Activated T-cell treated with anti-CD3 and anti-CD28 coated beads for 24 hours (primary cell): ENCODE data around the gene FLNA.
A peak's percentile ranks its signal among the peaks of the same experiment; 100 is the strongest.
"Not testable (repeated sequence)": the region's sequence is repeated elsewhere in the genome, so short reads cannot be mapped to it uniquely, and the experiment has no call there.

Experiments
- DNase-seq: peaks from one replicate; pipeline ENCODE4 v3.0.0-alpha.2; 2020; ENCODE audit warnings: low read depth

The FLNA gene

DNA sequence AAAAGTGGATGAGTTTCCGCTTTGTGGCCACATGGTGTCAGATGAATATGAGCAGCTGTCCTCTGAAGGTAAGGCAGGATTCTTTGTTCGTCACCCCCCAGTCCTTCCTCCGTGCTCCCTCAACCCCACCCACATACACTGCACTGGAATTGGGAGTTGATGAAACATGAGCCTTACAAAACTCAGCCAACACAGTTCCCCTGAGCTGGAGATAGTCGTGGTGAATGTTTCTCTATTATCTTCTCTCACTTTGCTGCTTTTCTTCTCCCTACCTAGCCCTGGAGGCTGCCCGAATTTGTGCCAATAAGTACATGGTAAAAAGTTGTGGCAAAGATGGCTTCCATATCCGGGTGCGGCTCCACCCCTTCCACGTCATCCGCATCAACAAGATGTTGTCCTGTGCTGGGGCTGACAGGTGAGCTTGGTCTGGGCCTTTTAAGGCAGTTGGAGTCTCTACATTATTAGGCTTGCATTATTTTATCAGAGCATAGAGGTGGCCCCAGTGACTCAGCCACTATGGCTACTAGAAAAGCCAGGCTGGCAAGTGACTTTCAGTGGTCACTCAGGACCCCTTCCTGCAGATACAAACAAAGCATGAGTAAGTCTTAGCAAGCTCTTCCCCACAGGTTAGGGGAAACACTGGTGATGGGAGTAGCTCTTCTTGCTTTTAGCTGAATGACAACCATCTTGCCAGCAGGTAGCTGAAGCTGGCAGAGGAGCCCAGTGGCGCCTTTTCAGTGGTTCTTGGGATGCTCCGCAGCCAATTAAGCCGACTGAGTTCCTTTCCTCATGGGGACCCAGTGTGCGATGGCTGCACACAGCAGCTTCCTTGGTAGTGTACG is 25.3 kb upstream of the FLNA start:
- DNase-seq = no peak

DNA sequence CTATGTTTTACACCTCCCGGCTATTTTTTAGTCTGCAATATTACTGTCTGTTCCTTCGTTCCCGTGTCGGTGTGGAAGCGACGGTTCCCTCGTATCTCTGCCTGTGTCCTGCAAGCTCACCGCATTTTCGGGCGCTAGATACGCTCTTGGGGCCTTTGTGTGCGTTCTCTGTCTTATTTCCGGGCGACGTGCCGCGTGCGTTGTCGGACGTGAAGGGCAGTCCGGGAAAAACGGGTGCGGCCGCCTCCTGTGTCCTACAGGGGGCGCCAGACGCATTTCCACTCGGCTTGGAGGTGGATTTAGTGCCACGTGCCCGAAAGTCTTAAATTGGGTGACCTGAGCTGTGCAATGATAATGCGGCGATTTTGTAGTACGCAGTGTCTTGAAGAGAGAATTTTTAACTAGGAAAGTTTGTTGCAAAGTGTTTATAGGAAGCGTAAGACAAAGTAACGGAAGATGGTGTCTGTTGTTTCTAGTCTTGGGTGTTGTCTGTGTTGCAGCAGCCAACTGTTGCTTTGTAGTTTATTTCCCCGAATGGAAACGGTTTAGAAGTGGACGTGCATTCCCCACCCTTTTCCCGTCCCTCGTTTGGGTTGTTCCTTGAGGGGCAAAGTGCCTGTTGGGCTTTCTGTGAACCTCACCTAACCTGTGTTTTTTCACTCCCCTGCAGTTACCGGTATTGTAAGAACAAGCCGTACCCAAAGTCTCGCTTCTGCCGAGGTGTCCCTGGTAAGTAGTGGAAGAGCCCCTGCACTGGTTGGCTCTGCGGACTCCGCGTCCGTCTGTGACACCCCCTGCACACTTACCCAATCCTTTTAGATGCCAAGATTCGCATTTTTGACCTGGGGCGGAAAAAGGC is 24.5 kb upstream of the FLNA start:
- DNase-seq = peak; percentile 75

DNA sequence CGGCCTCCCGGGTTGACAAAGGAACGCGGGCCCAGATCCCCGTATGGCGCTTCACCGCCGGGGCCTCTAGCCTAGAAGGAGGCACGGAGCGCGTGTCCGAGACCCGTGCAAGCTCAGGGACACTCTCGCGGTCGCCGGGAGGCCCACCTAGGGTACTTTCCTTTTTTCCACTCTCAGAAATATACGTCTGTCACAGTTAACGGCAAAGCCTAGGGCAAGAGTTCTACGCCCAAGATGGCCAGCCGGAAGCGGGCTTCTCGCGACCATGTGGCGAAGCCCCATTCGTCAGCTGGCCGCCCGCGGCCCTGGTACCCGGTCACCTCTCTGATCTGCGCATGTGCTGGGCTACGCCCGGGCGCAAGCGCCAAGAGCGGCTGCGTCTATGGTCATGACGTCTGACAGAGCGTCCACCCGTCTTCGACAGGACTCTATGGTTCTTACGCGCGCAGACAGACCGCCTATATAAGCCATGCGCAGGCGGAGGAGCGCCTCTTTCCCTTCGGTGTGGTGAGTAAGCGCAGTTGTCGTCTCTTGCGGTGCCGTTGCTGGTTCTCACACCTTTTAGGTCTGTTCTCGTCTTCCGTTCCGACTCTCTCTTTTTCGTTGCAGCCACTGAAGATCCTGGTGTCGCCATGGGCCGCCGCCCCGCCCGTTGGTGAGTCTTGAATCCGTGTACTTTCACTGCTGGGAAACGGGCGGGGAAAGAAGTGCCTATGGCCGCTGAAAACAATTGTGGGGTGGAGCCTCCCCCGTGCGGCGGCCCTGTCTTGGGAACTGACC is 23.6 kb upstream of the FLNA start, which contains the start of gene RPL10:
Gene RPL10 (plus strand): TSS at position 490 of the 780 bp plus-strand sequence. CDS start 143 bp downstream, at position 633.
- peak; percentile 87 for DNase-seq

DNA sequence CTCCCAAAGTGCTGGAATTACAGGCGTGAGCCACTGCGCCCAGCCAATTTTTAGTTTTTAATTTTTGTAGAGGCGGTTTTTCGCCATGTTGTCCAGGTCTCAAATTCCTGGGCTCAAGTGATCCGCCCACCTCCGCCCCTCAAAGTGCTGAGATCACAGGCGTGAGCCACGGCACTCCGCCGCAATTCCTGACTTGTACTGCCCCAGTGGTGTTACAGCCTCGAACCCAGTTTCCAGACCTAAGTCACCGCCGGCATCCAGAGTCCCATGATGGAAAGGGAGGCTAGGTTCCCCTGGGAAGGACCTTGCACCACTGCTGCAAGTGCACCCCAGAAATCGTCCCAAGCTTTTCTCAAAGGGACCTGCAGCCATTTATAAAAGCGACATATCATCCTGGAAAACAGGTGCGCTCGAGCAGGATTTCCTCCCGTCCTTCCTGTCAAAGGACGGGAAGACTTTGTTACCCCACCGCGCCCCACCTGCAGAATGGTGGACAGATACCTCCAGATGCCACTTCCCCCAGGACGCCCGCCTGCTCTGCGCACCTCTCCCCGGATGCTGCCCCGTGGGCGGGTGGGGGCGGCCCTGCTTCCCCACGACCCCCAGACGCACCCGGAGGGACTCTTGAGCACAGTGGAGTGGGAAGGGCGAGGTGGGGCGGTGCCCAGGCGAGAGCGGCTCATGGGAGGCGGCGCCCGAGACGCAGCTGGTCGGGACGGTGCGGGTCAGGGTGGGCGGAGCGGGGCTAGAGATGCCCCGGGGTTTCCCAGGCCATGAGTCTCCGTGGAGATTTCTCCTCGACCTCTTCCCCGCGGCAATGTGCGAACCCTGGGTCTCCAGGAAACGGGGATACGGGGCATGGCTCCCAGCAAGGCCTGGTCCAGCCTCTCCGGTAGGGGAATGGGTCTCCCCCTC is 22.8 kb upstream of the FLNA start:
- DNase-seq = no peak

DNA sequence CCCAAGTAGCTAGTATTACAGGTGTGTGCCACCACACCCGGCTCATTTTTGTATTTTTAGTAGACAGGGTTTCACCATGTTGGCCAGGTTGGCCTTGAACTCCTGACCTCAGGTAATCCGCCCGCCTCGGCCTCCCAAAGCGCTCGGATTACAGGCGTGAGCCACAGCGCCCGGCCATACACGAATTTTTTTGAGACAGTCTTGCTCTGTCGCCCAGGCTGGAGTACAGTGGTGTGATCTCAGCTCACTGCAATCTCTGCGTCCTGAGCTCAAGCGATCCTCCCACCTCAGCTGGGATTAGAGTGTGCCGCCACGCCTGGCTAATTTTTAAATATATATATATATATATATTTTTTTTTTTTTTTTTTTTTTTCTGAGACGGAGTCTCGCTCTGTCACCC is 21.9 kb upstream of the FLNA start:
- DNase-seq = not testable (repeated sequence)

DNA sequence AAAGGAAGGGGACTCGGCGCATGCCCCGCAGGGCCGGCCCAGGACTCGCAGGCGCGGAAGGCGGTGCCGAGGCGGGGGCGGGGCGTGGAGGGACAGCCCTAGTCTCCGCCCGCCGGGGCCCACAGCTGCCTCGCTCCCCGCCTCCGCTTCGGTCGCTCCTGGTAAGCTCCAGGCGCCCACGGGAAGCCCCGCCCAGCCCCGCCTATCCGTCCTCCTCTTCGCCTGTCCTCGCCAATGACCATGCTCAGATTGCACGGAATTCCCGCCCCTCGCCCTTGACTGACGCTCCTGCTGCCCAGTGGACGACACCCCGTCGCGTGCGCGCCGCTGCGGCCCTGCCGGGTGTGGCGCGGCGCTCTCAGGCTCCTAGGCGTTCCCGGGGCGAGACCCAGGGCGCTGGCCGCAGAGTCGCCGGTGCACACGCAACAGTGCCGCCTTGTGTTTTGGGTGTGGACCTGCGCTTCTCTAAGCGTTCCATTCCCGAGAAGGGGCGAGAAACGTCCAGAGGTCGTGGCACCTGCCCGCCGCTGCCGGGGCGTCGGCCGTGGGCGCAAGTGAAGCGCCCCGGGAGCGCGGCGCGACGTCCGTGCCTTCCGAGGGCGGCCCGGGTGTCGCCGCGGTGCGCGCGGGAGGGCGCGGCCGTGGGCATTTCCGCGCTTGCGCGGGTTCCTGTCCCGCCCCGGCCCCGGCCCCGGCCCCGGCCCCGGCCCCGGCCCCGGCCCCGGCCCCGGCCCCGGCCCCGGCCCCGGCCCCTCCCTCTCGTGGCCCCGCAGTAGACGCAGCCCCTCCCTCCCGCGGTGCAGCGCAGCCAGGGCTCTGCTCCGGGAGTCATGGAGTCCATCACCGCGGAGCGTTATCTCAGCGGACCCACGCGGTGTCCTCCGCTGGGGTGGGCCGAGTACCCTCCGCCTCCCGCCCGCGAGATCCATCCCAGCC is 15.6 kb upstream of the FLNA start:
- DNase-seq = not testable (repeated sequence)

DNA sequence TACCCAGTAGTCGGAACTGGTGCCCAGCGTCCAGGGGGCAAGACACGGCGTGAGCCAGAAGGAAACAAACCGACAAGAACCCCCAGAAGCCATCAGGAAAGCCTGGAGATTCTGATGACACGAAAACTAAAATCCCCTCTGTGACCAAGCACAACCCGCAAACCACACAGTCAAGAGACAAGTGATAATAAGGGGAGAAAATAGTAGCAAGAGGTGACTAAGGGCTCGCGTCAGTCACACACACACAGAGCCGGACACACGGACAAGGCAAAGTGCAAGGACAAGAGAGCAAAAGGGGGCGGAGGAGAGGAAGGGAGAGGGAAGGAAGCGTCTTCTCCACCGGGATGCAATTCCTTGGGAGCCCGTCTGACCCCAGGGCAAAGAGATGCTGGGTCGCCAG is 14.2 kb upstream of the FLNA start:
- DNase-seq = not testable (repeated sequence)

DNA sequence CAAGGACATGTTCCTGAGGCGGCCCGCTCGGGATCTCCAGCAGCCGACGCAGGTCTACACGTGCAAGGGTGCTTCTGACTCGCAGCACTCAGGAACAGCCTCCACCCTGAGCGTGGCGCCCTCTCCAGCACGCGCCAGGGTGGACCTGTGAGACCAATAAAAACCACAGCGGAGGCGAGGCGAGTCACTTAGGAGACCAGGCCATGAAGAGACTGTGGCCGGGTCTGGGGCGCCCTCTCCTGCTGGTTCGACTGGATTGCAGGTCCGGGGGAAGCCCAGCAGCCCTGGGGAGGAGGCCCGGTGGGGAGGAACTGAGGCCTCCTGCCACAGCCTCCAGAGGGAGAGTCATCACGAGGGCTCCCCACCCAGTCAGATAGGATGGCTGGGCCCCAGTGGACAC is 13.7 kb upstream of the FLNA start:
- DNase-seq = not testable (repeated sequence)

DNA sequence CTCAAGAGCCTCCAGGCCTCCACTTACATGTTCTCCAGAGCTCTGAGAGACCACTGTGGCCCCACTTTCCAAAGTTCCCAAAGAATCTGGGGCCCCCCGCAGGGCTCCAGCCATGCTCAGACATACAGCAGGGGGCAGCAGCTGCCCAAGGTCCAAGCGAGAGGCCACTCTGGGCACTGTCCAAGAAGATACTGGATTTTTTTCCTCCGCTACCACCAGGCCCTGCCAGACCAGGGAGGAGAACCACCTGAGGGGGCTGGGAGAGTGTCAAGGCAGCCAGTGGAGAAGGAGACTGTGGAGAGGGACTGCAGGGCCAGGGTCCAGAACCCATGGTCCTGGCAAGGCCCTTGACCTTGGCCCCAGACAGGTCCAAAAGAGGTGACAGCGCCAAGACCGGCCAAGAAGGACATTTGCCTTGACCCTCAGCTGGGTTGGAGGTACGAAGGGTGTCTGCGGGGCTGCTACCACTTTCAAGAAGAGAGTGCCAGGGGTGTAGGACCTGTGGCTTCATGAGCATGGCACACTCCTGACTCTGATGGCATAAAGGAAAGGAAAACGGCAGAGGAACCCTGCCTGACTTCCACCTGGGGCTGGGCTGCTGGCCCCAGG is 10.0 kb upstream of the FLNA start:
- DNase-seq = no peak

DNA sequence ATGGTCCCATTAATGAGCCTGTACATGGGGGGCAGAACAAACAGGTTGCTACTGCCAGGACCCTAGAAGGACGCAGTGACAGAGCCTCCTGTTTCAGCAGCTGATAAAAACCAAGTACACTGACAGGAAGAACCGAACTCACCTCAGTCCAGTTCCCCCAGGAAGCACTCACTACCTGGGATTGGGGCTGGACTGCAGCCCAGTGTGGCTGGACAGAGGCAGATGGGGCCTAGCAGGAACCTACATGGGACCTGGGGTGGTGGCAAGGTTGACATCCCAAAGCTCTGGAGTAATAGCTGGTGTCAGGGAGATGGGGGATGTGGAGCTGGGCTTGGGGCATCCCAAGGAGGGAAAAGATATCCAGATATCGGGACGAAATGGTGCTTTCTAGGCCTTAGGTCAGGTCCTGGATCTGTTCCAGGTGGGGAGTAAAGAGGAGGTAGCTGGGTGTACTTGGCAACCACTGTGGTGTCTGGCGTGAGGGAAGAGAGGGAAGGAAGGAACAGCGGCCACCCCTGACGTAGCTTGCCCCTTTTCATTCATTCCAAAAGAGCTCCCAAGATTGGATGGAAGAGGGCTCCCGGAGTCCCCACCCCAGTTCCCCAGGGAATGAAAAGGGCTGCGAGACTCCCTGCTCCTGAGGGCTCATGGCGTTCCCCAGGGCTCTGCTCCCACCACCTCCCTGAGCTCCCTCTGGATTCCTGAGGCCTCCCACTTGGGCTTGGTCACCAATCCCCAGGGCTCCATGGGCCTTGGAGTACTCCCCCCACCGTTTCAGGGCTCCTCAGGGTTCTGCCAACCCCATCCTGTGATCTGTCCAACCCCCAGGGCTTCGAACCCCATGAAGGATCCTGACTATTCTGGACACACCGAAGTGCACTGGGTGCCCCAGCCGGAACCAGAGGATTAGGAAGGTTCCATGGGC is 9.2 kb upstream of the FLNA start:
- DNase-seq = no peak

DNA sequence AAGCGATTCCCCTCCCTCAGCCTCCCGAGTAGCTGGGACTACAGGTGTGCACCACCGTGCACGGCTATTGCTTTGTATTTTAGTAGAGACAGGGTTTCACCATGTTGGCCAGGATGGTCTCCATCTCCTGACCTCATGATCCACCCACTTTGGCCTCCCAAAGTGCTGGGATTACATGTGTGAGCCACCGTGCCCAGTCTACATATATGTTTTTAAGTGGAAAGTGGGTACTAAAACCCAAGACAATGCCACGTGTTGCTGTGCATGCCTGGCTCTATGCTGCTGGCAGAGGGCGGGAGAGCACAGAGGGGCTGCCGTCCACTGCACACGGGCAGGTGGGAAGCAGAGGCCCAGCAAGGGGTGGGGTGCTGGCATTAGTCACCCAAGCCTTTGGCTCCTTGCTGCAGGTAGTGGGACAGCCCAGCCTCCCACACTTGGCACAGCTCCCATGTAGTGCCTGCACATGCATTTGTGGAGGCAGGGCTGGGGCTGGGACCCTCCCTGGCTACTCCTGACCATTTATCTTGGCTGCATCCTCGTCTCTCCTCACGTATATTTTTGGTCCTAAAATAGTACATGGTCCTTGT is 8.1 kb upstream of the FLNA start:
- DNase-seq = no peak

DNA sequence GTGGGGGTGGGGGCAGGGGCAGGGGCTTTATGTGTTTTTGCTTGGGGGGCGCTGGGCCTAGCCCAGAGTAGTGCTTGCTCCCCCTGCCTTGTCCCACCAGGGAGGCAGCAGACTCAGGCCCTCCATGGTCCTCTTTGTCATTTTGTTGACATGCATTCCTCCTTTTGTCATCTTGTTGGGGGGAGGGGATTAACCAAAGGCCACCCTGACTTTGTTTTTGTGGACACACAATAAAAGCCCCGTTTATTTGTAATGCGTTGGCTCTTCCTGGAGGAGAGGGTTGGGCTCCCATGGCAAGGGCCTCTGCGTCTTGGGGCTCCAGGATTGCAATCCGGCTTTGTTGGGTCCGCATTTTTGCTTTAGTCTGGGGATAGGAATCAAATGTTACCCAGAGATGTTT is 6.8 kb upstream of the FLNA start:
- no peak for DNase-seq

DNA sequence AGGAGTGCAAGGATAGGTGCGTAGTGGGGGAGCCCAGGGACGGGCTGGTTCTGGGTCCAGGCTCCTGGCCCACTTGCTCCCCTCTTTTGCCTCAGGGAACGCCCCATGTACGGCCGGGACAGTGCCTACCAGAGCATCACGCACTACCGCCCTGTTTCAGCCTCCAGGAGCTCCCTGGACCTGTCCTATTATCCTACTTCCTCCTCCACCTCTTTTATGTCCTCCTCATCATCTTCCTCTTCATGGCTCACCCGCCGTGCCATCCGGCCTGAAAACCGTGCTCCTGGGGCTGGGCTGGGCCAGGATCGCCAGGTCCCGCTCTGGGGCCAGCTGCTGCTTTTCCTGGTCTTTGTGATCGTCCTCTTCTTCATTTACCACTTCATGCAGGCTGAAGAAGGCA is 6.4 kb upstream of the FLNA start:
- DNase-seq = no peak

DNA sequence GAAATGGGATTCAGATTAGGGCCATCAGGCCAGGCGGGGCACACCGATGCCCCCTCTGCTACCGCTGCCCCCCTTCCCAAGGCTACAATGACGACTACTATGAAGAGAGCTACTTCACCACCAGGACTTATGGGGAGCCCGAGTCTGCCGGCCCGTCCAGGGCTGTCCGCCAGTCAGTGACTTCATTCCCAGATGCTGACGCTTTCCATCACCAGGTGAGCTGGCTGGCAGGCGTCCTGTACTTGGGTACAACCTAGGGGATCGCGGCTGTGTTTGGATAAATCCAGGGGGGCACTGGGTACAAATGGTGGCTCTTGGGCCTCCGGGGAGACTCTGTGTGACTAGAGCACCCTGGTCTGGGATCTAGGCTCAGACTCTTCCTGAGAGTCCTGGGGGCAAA is 5.7 kb upstream of the FLNA start:
- no peak for DNase-seq

DNA sequence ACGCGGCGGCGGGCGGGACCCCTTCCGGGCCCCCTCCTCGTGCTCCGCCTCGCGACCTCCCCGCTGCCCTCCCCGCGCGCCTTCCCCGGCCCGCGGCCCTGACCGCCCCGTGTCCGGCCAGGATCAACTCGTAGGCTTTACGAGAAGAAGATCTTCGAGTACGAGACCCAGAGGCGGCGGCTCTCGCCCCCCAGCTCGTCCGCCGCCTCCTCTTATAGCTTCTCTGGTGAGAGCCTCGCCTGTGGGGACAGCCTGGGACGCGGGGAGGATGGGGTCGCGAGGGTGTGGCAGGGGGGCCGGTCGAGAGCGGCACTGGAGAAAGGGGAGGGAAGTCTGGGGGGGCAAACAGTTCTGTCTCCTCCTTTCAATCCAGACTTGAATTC is 5.1 kb upstream of the FLNA start:
- no peak for DNase-seq

DNA sequence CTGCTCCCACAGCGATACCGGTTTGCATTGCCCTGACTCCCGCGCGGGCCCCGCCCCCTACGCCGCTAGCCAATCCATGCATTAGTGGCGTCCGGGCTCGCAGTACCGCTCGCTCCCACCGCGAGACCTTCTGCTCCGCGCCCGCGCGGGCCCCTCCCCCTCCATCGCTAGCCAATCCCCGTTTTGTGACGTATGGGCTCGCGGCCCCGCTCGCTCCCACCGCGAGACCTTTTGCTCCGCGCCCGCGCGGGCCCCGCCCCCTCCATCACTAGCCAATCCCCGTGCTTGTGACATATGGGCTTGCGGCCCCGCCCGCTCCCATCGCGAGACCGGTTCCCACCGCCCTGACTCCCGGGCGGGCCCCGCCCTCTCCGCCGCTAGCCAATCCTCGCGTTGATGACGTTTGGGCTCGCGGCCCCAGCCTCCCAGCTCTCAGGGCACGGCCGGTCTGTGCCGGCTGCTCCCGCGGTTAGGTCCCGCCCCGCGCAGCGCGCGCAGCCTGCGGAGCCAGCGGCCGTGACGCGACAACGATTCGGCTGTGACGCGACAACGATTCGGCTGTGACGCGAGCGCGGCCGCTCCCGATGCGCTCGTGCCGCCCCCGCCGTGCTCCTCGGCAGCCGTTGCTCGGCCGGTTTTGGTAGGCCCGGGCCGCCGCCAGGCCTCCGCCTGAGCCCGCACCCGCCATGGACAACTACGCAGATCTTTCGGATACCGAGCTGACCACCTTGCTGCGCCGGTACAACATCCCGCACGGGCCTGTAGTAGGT is 4.5 kb upstream of the FLNA start, which contains the start of gene EMD:
Gene EMD (plus strand): TSS at position 497 of the 770 bp plus-strand sequence. CDS start 190 bp downstream, at position 687.
- peak; percentile 90 for DNase-seq
